Measurements from ENCODE around the gene CERK.

GRCh38 chr22:46653596-46653995 is 84.5 kb downstream of the CERK start:
- no peak for TF ChIP-seq REST (IDR thresholded peaks at IDR 0.05; ENCODE audit: borderline replicate concordance)
- no peak for TF ChIP-seq RAD21 (conservative IDR thresholded peaks at IDR 0.05)
- TF ChIP-seq CTCF (IDR thresholded peaks at IDR 0.05; ENCODE audit: poor library complexity, severe bottlenecking) = no peak
- TF ChIP-seq EP300 (conservative IDR thresholded peaks at IDR 0.05; ENCODE audit: poor library complexity, severe bottlenecking) = no peak
- no peak for TF ChIP-seq POLR2AphosphoS5 (IDR thresholded peaks at IDR 0.05)
- no peak for TF ChIP-seq EZH2 (IDR thresholded peaks at IDR 0.05; ENCODE audit: borderline replicate concordance, insufficient read depth, low read length, poor library complexity, severe bottlenecking)
- no peak for TF ChIP-seq TAF1 (IDR thresholded peaks at IDR 0.05; ENCODE audit: low read depth)
